ENCODE data around the gene THSD7A.

GRCh38 chr7:11714676-11715075 lies 117.3 kb downstream of the THSD7A start:
- TF ChIP-seq CTCF (IDR thresholded peaks at IDR 0.05) (no peak), EZH2 (IDR thresholded peaks at IDR 0.05) (no peak), EZH2phosphoT487 (IDR thresholded peaks at IDR 0.05) (no peak)

All from neural progenitor cell (in vitro differentiated cells).